BE2C (cell line): Measurements from ENCODE around the gene CORO2B.
"Not testable (repeated sequence)": the region's sequence is repeated elsewhere in the genome, so short reads cannot be mapped to it uniquely, and the experiment has no call there.

Experiments
- DNase-seq: peaks from one replicate; pipeline ENCODE4 v3.0.0-alpha.2; 2020
- H3K27me3 ChIP-seq: fragments of 250-450 bp; sonication (Bioruptor Pico); 2 replicates; pipeline ENCODE4 v1.5.1; 2020; ENCODE audit warnings: mild to moderate bottlenecking
- H3K36me3 ChIP-seq: fragments of 250-450 bp; sonication (Bioruptor Pico); 2 replicates; pipeline ENCODE4 v1.5.1; 2020; ENCODE audit warnings: mild to moderate bottlenecking
- H3K4me1 ChIP-seq: fragments of 250-450 bp; sonication (Bioruptor Pico); 2 replicates; pipeline ENCODE4 v1.5.1; 2020
- H3K4me3 ChIP-seq: 2 replicates; pipeline ENCODE4 v1.5.1; 2011; ENCODE audit warnings: low read depth, low read length
- H3K9me3 ChIP-seq: fragments of 250-450 bp; sonication (Bioruptor Pico); 2 replicates; pipeline ENCODE4 v1.5.1; 2020
- TF ChIP-seq, protein P1 (sequence below): IDR thresholded peaks from 2 replicates; pipeline ENCODE4 v1.5.1; 2012; ENCODE audit warnings: mild to moderate bottlenecking, low read depth, low read length

CORO2B gene

DNA sequence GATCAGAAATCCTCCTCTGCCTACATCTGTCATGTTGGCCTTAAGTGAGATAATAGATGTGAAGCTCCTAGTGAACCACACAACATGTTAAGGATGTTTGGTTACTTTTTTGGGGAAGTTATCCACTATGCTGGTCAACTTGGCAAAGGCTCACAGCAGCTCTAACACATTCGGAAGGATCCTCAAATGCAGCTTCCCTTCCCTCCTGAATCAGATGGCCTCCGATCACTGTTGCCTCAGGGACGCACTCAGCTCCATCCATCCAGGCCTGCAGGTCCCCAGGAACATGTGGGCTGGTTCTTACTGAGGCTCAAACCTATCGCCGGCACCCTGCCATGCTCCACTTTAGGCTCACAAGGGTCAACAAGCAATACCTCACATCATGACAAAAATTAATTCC lies 67.9 kb downstream of the CORO2B start:
- Histone ChIP-seq H3K4me3 (no peak overlapping the region), H3K27me3 (no peaks in the 10 kb centered on the region), H3K9me3 (no peaks in the 10 kb centered on the region), H3K36me3 (no peaks in the 10 kb centered on the region), H3K4me1 (peaks cover 8% of the 10 kb centered on the region)
- TF ChIP-seq, protein P1, sequence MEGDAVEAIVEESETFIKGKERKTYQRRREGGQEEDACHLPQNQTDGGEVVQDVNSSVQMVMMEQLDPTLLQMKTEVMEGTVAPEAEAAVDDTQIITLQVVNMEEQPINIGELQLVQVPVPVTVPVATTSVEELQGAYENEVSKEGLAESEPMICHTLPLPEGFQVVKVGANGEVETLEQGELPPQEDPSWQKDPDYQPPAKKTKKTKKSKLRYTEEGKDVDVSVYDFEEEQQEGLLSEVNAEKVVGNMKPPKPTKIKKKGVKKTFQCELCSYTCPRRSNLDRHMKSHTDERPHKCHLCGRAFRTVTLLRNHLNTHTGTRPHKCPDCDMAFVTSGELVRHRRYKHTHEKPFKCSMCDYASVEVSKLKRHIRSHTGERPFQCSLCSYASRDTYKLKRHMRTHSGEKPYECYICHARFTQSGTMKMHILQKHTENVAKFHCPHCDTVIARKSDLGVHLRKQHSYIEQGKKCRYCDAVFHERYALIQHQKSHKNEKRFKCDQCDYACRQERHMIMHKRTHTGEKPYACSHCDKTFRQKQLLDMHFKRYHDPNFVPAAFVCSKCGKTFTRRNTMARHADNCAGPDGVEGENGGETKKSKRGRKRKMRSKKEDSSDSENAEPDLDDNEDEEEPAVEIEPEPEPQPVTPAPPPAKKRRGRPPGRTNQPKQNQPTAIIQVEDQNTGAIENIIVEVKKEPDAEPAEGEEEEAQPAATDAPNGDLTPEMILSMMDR, result no peak
- DNase-seq, result no peak

DNA sequence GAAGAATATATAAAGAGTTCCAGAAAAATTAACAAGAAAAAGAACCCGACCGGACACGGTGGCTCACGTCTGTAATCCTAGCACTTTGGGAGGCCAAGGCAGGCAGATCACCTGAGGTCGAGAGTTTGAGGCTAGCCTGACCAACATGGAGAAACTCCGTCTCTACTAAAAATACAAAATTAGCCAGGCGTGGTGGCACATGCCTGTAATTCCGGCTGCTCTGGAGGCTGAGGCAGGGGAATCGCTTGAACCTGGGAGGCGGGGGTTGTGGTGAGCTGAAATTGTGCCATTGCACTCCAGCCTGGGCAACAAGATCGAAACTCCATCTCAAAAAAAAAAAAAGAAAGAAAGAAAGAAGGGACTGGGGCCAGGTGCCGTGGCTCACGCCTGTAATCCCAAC lies 68.6 kb downstream of the CORO2B start:
- H3K4me3 ChIP-seq, DNase-seq, H3K27me3 ChIP-seq, H3K36me3 ChIP-seq, H3K4me1 ChIP-seq, H3K9me3 ChIP-seq: not testable (repeated sequence)

GRCh38 chr15:68650901-68651709 lies 72.3 kb downstream of the CORO2B start:
- Histone ChIP-seq H3K9me3 (no peaks in the 10 kb centered on the region), H3K36me3 (no peaks in the 10 kb centered on the region), H3K4me3 (no peak overlapping the region), H3K4me1 (peaks cover 8% of the 10 kb centered on the region), H3K27me3 (no peaks in the 10 kb centered on the region)
- TF ChIP-seq, protein P1, result peak; percentile 68
- DNase-seq, result peak; percentile 56

GRCh38 chr15:68651916-68652525 lies 73.2 kb downstream of the CORO2B start:
- Histone ChIP-seq H3K4me1 (no peaks in the 10 kb centered on the region), H3K27me3 (no peaks in the 10 kb centered on the region), H3K4me3 (no peak overlapping the region), H3K9me3 (no peaks in the 10 kb centered on the region), H3K36me3 (no peaks in the 10 kb centered on the region)
- DNase-seq, result no peak
- TF ChIP-seq, protein P1, result no peak

- TF ChIP-seq, protein P1, result no peak
- Histone ChIP-seq H3K27me3 (no peaks in the 10 kb centered on the region), H3K9me3 (no peaks in the 10 kb centered on the region), H3K4me3 (no peak overlapping the region), H3K4me1 (no peaks in the 10 kb centered on the region), H3K36me3 (no peaks in the 10 kb centered on the region)
- no peak for DNase-seq
Observed at GRCh38 chr15:68653031-68653635, 74.3 kb downstream of the CORO2B start.

DNA sequence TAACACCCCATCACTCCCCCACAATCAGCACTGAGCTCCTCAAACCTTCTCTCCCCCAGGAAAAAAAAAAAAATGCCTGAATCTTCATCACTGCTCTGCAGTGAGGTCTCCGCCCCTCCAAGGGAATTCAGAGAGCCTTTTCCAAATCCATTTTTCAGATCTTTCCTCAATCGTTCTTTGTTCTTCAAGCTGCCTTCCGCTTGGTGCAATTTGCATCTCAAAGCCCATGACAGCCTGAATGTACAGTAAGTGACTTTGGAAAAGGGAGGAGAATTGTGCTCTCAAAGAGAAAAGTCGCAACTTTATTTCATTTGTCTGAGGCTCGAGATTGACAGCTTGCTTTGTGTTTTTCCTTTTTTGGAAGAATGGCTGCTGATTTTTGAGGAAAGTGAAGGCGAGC lies 75.0 kb downstream of the CORO2B start:
- H3K27me3 ChIP-seq, result no peaks in the 10 kb centered on the region
- no peaks in the 10 kb centered on the region for H3K36me3 ChIP-seq
- no peak for DNase-seq
- TF ChIP-seq, protein P1, result no peak
- H3K4me1 ChIP-seq, result no peaks in the 10 kb centered on the region
- no peaks in the 10 kb centered on the region for H3K9me3 ChIP-seq
- no peak overlapping the region for H3K4me3 ChIP-seq
